ENCODE results near the gene GCNT4.
"Not testable (repeated sequence)": the region's sequence is repeated elsewhere in the genome, so short reads cannot be mapped to it uniquely, and the experiment has no call there.

Gene GCNT4, protein sequence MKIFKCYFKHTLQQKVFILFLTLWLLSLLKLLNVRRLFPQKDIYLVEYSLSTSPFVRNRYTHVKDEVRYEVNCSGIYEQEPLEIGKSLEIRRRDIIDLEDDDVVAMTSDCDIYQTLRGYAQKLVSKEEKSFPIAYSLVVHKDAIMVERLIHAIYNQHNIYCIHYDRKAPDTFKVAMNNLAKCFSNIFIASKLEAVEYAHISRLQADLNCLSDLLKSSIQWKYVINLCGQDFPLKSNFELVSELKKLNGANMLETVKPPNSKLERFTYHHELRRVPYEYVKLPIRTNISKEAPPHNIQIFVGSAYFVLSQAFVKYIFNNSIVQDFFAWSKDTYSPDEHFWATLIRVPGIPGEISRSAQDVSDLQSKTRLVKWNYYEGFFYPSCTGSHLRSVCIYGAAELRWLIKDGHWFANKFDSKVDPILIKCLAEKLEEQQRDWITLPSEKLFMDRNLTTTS

DNA sequence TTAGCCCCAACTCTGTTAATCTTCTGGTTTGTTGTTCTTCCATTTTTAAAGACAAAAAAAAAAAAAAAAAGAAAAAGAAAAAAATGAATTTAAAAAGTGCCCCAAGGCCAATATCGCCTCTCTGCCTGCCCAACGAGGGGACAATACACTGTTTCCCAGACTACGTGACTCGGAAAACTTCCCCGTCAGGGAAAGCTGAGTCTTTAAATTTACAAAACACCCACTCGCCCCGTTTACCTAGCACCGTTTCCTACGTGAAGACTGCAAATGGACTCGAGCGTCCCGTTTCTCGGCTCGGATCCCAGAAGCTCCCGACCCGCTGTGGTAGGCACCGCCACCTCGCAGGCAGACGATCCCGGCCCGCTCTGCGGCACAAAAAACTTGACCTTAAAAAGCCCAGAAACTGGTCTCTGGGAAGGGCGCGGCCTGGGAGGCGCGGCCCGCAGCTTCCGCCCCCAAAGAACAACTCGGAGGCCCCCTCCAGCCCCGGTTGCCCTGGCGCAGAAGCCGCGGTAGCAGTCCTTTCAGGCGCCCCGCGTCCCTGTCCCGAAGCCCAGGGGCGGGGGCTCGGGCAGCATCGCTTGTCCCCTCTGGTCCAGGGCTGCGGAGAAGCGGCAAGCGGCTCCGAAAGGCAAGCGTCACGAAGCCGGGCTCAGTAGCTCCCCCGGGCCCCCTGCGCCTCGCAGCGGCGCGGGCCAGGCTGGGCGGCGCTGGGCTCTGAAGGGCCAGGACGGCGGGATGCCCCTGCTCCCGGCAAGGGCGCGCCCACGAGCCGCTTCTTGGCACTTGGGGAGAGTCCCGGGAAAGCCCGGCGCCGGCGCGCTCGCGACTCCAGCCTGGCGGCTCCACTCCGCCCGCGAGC lies at the start of gene GCNT4:
Gene GCNT4, minus strand, starts transcription at position 367 of the 862 bp plus-strand sequence. CDS start 22,521 bp downstream, outside the sequence.
- no peak within 1 kb of the TSS for H3K27ac ChIP-seq
- no peak for TF ChIP-seq CTCF (IDR thresholded peaks at IDR 0.05)
- H3K4me1 ChIP-seq (ENCODE audit: control insufficient read depth in 1 of 2, insufficient read depth in 1 of 2, low read depth in 1 of 2, low read length in 1 of 2), result peaks cover 13 to 18% of the 10 kb centered on the region in 2 experiments

GRCh38 chr5:75095956-75096355 lies 43.6 kb upstream of the GCNT4 start:
- H3K4me1 ChIP-seq (ENCODE audit: control insufficient read depth in 1 of 2, insufficient read depth in 1 of 2, low read depth in 1 of 2, low read length in 1 of 2); H3K4me3 ChIP-seq (ENCODE audit: low read depth in 1 of 2, low read length in 1 of 2); H3K27me3 ChIP-seq; H3K27ac ChIP-seq; H3K9me3 ChIP-seq; H3K36me3 ChIP-seq: not testable (repeated sequence)

More for the DNA sequence above, at the start of gene GCNT4:
- Histone ChIP-seq H3K9me3 (no peaks in the 10 kb centered on the region), H3K4me3 (ENCODE audit: low read depth in 1 of 2, low read length in 1 of 2) (peak within 1 kb of the TSS; percentile 53 to 64), H3K27me3 (peaks cover 86% of the 10 kb centered on the region), H3K36me3 (no peaks in the 10 kb centered on the region)

- no peak for TF ChIP-seq CTCF (IDR thresholded peaks at IDR 0.05)
- H3K27me3 ChIP-seq, result no peaks in the 10 kb centered on the region
- no peak overlapping the region for H3K4me3 ChIP-seq (ENCODE audit: low read depth in 1 of 2, low read length in 1 of 2)
- no peaks in the 10 kb centered on the region for H3K9me3 ChIP-seq
- no peak overlapping the region for H3K27ac ChIP-seq
- no peaks in the 10 kb centered on the region for H3K36me3 ChIP-seq
- no peaks in the 10 kb centered on the region for H3K4me1 ChIP-seq (ENCODE audit: control insufficient read depth in 1 of 2, insufficient read depth in 1 of 2, low read depth in 1 of 2, low read length in 1 of 2)
Measured at GRCh38 chr5:75091597-75091996, 39.2 kb upstream of the GCNT4 start.

- no peaks in the 10 kb centered on the region for H3K27me3 ChIP-seq
- no peak overlapping the region for H3K4me3 ChIP-seq (ENCODE audit: low read depth in 1 of 2, low read length in 1 of 2)
- TF ChIP-seq CTCF (IDR thresholded peaks at IDR 0.05), result no peak
- H3K9me3 ChIP-seq, result no peaks in the 10 kb centered on the region
- no peak overlapping the region for H3K27ac ChIP-seq
- no peaks in the 10 kb centered on the region for H3K4me1 ChIP-seq (ENCODE audit: control insufficient read depth in 1 of 2, insufficient read depth in 1 of 2, low read depth in 1 of 2, low read length in 1 of 2)
- no peaks in the 10 kb centered on the region for H3K36me3 ChIP-seq
Measured at GRCh38 chr5:75089662-75090061, 37.3 kb upstream of the GCNT4 start.

GRCh38 chr5:75089137-75089536 lies 36.8 kb upstream of the GCNT4 start:
- no peak for TF ChIP-seq CTCF (IDR thresholded peaks at IDR 0.05)
- no peaks in the 10 kb centered on the region for H3K4me1 ChIP-seq (ENCODE audit: control insufficient read depth in 1 of 2, insufficient read depth in 1 of 2, low read depth in 1 of 2, low read length in 1 of 2)
- no peaks in the 10 kb centered on the region for H3K36me3 ChIP-seq
- H3K9me3 ChIP-seq, result no peaks in the 10 kb centered on the region
- H3K4me3 ChIP-seq (ENCODE audit: low read depth in 1 of 2, low read length in 1 of 2), result no peak overlapping the region
- H3K27me3 ChIP-seq, result no peaks in the 10 kb centered on the region
- no peak overlapping the region for H3K27ac ChIP-seq

All from neutrophil (primary cell).